Glutamatergic neuron (in vitro differentiated cells): Measurements from ENCODE around the gene TBC1D5. TPM values are rescaled to one million over a fixed set of nuclear protein-coding genes. Genes with fewer than 3 reads are reported as not detected.

Source experiments
- DNase-seq: peaks from one replicate; pipeline ENCODE4 v3.0.0; 2022
- H3K27ac Mint-ChIP-seq: one replicate; pipeline ENCODE4 v1.8.0; 2020; ENCODE audit warnings: mild to moderate bottlenecking, mixed read lengths, inconsistent platforms; ENCODE audit not compliant: unreplicated experiment
- H3K27me3 Mint-ChIP-seq: one replicate; pipeline ENCODE4 v1.8.0; 2020; ENCODE audit warnings: mild to moderate bottlenecking, moderate library complexity, mixed read lengths, inconsistent platforms; ENCODE audit not compliant: unreplicated experiment
- H3K36me3 Mint-ChIP-seq: one replicate; pipeline ENCODE4 v1.8.0; 2020; ENCODE audit warnings: mild to moderate bottlenecking, mixed read lengths, inconsistent platforms; ENCODE audit not compliant: unreplicated experiment
- H3K4me1 Mint-ChIP-seq: one replicate; pipeline ENCODE4 v1.8.0; 2020; ENCODE audit warnings: mild to moderate bottlenecking, low read depth, mixed read lengths, inconsistent platforms; ENCODE audit not compliant: unreplicated experiment
- H3K4me3 Mint-ChIP-seq: one replicate; pipeline ENCODE4 v1.8.0; 2020; ENCODE audit warnings: mild to moderate bottlenecking, mixed read lengths, inconsistent platforms; ENCODE audit not compliant: unreplicated experiment
- H3K9me3 Mint-ChIP-seq: one replicate; pipeline ENCODE4 v1.8.0; 2020; ENCODE audit warnings: mild to moderate bottlenecking, moderate library complexity, mixed read lengths, inconsistent platforms; ENCODE audit not compliant: unreplicated experiment
- CTCF ChIP-seq: fragments of 200-600 bp; sonication (generic); IDR thresholded peaks from one replicate; pipeline ENCODE4 v1.5.0; 2021; ENCODE audit not compliant: partially characterized antibody, unreplicated experiment
- total RNA-seq: library from RNA; stranded (reverse); fragmentation: NEBNext Ultra II Directional; extraction: Animal tissue kit (Norgen Biotek cat#: 25700); gene quantifications from one replicate; pipeline ENCODE4 v1.2.1, GENCODE V29; 2021; ENCODE audit not compliant: unreplicated experiment

TBC1D5 gene
- total RNA-seq, 1 donor from 2014 or later, result 40.2 TPM

- no peak for TF ChIP-seq CTCF
- no peak for DNase-seq
- Mint-ChIP-seq H3K27me3 (peaks cover 6% of the 10 kb centered on the region), H3K9me3 (peaks cover 3% of the 10 kb centered on the region), H3K27ac (no peak overlapping the region), H3K4me3 (no peak overlapping the region), H3K36me3 (peaks cover 8% of the 10 kb centered on the region), H3K4me1 (no peaks in the 10 kb centered on the region)
Measured at GRCh38 chr3:17135696-17136095, 606.7 kb downstream of the TBC1D5 start.

- no peak for DNase-seq
- Mint-ChIP-seq H3K4me3 (no peak overlapping the region), H3K9me3 (peaks cover 4% of the 10 kb centered on the region), H3K27ac (no peak overlapping the region), H3K4me1 (no peaks in the 10 kb centered on the region), H3K27me3 (peaks cover 3% of the 10 kb centered on the region), H3K36me3 (peaks cover 8% of the 10 kb centered on the region)
- TF ChIP-seq CTCF, result no peak
Measured at GRCh38 chr3:17133632-17134545, 608.5 kb downstream of the TBC1D5 start.

- Mint-ChIP-seq H3K4me3 (no peak overlapping the region), H3K27ac (no peak overlapping the region), H3K27me3 (peaks cover 3% of the 10 kb centered on the region), H3K9me3 (peaks cover 2% of the 10 kb centered on the region), H3K36me3 (peaks cover 15% of the 10 kb centered on the region), H3K4me1 (no peaks in the 10 kb centered on the region)
- no peak for TF ChIP-seq CTCF
- DNase-seq, result no peak
Measured at GRCh38 chr3:17132286-17133115, 609.9 kb downstream of the TBC1D5 start.

GRCh38 chr3:17130956-17131355 lies 611.5 kb downstream of the TBC1D5 start:
- DNase-seq, result no peak
- Mint-ChIP-seq H3K9me3 (peaks cover 2% of the 10 kb centered on the region), H3K27ac (no peak overlapping the region), H3K4me3 (no peak overlapping the region), H3K36me3 (peaks cover 15% of the 10 kb centered on the region), H3K4me1 (no peaks in the 10 kb centered on the region), H3K27me3 (peaks cover 3% of the 10 kb centered on the region)
- TF ChIP-seq CTCF, result no peak
